GM18498 (cell line): ENCODE data around the gene TBC1D22A.
"Not testable (repeated sequence)": the region's sequence is repeated elsewhere in the genome, so short reads cannot be mapped to it uniquely, and the experiment has no call there.

Experiments used
- ATAC-seq: cut with Tn5 transposase; IDR thresholded peaks from one replicate; pipeline ENCODE4 v1.9.1; 2021; ENCODE audit warnings: mild to moderate bottlenecking, moderate library complexity; ENCODE audit not compliant: unreplicated experiment

The TBC1D22A gene

GRCh38 chr22:47110817-47111443 is 348.5 kb downstream of the TBC1D22A start:
- no peak for ATAC-seq

- ATAC-seq: no peak
These were observed 349.5 kb downstream of the TBC1D22A start for GRCh38 chr22:47111626-47112581.

- no peak for ATAC-seq
These were observed 350.1 kb downstream of the TBC1D22A start for GRCh38 chr22:47112582-47112965.

- ATAC-seq: no peak
These were observed 350.8 kb downstream of the TBC1D22A start for GRCh38 chr22:47112994-47113852.

GRCh38 chr22:47113853-47114415 is 351.5 kb downstream of the TBC1D22A start:
- ATAC-seq: no peak

GRCh38 chr22:47114813-47115517 is 352.5 kb downstream of the TBC1D22A start:
- ATAC-seq: no peak

GRCh38 chr22:47115518-47115890 is 353.1 kb downstream of the TBC1D22A start:
- ATAC-seq: no peak

- ATAC-seq: no peak
These were observed 353.5 kb downstream of the TBC1D22A start for GRCh38 chr22:47115921-47116320.

- no peak for ATAC-seq
These were observed 354.2 kb downstream of the TBC1D22A start for GRCh38 chr22:47116426-47117341.

GRCh38 chr22:47117442-47117841 is 355.0 kb downstream of the TBC1D22A start:
- ATAC-seq: not testable (repeated sequence)

- no peak for ATAC-seq
These were observed 356.7 kb downstream of the TBC1D22A start for GRCh38 chr22:47119181-47119580.

GRCh38 chr22:47120399-47120798 is 357.9 kb downstream of the TBC1D22A start:
- no peak for ATAC-seq

- ATAC-seq: no peak
These were observed 359.3 kb downstream of the TBC1D22A start for GRCh38 chr22:47121791-47122190.

GRCh38 chr22:47122441-47123000 is 360.1 kb downstream of the TBC1D22A start:
- ATAC-seq: no peak

GRCh38 chr22:47123006-47123826 is 360.8 kb downstream of the TBC1D22A start:
- ATAC-seq: no peak

- ATAC-seq: no peak
These were observed 361.5 kb downstream of the TBC1D22A start for GRCh38 chr22:47123827-47124442.

- ATAC-seq: no peak
These were observed 362.0 kb downstream of the TBC1D22A start for GRCh38 chr22:47124451-47124881.

- no peak for ATAC-seq
These were observed 362.5 kb downstream of the TBC1D22A start for GRCh38 chr22:47124961-47125360.
